Activated naive CD4-positive, alpha-beta T cell treated with Interleukin-2 at 50 U/mL for 16 hours (primary cell): ENCODE results near the gene ATF1.
"Not testable (repeated sequence)": the region's sequence is repeated elsewhere in the genome, so short reads cannot be mapped to it uniquely, and the experiment has no call there.

Experiments used
- DNase-seq: peaks from one replicate; pipeline ENCODE4 v3.0.0-alpha.2; 2020

ATF1 gene

GRCh38 chr12:50868881-50869280, 105.0 kb downstream of the ATF1 start:
- DNase-seq: not testable (repeated sequence)
